CD4-positive, alpha-beta T cell treated with Interleukin-21 for 1 hour (primary cell): Measurements from ENCODE around the gene JARID2.

Experiments used
- DNase-seq: peaks from one replicate; pipeline ENCODE4 v3.0.0-alpha.2; 2020

Gene JARID2

DNA sequence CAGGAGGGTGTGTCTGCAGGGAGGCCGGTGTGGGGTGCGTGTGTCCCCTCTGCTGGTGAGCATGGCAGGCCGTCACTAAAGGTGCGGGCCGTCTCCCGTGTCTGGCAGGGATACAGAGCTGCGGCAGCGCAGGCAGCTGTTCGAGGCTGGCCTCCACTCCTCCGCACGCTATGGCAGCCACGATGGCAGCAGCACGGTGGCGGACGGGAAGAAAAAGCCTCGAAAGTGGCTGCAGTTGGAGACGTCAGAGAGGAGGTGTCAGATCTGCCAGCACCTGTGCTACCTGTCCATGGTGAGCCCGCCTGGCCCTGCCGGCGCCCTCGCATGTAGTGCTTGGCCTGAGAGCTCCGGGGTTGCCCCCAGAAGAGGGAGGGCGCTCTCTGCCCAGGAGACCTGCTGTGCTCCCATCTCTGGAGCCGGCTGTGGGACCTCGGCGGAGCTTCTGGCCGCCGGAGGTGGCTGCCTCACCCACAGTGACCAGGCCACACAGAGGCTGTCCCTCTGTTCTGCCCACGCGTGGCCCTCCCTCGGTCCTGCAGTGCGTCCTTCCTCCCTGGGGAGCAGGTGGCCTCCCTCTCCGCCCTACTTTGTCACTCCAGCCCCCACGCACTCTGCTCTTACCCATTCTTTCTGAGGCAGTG, 267.4 kb downstream of the JARID2 start:
- DNase-seq = no peak

DNA sequence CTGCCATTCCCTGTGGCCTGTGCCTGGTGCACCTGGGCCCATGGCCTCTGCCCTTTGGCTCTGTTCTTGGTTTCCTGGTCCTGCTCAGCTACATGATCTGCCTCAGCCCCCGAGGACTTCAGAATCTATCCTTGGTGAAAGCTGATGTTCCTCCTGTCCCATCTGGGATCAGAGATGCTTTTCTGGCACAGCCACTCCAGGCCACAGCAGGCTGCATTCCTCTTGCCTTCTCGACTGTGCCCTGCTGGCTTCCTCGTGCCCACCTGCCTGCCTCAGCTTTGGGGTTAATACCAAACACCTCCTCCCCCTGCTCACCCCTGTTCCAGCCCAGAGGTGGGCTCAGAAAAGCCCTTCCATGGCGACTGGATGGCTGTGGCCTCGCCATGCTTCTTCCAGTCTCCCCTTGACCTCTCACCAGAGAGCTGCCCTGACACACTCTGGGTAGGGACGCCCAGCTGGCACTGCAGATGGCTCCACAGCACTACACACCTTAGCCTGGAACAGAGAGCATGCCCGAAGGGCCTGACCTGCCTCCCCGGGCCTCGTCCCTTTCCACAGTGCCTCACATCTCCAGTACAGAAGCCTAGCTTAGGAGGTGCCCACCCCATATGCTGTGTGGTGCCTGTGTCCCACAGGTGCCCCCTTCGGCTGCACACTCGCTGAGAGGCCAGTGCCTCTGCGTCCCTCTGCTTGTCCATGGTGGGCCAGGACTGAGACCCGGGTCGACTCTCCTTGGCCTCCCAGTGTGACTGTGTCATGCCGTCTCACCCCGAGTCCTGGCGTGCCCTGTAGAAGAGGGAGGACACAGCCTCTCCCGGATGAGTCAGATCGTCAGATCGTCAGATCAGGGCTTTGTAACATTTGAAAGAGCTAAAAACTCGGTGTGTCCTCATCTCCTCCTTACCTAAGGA, 268.2 kb downstream of the JARID2 start:
- no peak for DNase-seq

DNA sequence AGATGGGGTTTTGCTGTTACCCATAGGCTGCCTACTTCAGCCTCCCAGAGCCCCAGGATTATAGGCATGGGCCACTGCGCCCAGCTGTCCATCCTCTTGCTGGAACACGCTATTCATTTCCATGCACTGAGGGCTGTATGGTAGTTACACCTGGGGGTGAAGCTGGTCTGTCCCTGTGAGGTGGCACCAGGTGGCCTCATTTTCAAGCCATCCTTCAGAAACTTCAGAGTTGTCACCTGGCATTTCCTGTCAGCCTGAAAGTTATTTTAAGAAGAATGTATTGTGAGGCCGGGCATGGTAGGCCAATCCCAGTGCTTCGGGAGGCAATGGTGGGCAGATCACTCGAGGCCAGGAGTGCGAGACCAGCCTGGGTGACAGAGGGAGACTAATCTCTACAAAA, 269.4 kb downstream of the JARID2 start:
- no peak for DNase-seq

DNA sequence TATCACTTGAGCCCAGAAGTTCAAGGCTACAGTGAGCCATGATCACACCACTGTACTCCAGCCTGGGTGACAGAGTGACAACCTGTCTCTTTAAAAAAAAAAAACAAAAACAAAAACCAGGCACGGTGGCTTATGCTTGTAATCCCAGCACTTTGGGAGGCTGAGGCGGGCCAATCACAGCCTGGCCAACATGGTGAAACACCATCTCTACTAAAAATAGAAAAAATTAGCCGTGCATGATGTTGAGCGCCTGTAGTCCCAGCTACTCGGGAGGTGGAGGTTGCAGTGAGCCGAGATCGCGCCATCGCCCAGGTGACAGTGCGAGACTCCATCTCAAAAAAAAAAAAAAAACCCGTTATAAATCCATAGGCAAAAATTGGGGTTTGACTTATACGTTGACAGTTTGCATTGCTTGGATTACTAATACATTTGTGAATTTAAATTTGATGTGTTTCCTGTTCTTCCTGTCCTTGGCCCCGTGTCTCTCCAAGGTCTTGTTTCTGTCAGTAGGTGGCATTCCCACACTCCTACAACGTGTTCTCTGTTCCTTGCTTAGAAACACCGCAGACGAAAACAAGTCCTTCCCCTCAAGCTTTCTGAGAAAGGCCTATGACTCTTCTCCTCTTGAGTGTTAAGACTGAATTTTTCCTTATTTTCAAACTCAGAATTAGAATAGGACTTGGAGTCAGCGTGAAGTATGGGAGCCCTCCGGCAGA, 269.9 kb downstream of the JARID2 start:
- no peak for DNase-seq

DNA sequence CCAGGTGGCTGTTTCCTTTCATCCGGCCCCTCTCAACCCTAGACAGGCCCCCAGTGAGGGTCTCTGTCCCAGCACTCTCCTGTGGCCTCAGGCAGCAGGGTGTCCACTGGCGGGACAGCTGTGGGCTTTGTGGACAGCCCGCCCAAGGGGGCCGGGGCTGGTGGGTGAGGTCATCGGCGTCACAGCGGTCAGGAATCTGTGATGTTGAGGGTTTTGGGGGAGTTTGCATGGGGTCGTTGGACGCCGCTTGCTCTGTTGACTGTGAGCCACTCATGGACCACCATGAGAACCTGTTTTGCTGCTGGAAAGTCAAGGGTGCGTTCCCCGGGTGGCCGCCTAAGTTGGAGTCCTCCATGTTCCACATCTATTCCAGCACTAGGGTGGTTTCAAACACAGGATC, 270.5 kb downstream of the JARID2 start:
- DNase-seq = no peak

DNA sequence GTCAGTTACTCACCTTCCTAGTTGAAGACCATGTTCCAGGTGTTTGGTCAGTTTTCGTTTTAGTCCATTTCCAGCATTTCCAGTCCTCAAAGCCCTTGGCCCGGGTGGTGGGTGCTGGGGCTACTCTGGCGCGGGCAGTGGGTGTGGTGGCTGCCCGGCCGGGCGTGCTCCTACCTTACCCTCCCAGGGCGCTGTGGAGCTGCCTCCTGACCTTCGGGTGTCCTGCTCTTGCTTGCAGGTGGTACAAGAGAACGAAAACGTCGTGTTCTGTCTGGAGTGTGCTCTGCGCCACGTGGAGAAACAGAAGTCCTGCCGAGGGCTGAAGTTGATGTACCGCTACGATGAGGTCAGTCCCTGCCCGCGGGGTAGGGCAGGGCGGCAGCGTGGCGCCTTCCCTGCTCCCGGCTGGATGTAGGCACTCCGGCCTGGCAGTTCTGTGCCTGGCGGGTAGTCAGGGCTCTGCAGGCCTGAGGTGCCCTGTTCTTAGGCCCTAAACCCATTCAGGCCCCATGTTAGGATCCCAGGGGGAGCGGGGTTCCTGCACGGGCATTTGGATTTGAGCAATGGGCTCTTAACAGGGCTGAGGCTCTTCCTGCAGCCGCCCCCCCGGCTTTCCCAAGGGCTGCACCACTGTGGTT, 271.2 kb downstream of the JARID2 start:
- DNase-seq = no peak

DNA sequence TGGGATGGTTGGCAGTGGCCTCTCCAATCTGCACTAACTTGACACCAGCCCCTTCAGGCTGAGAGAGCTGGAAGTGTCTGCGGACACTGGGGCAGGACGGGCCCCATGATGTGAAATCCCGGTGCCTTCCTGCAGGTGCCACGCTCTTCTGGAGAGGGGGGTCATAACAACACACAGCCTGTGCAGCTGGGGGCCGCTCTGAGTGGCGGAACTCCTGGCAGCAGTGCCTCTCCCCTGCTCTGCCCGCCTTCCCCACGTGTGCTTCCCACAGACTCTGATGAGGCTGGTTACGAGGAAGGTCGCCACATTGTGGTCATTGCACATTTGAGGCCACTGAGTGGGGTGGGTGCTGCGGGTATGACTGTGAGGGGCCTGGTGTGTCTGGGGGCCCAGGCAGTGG, 271.7 kb downstream of the JARID2 start:
- no peak for DNase-seq

DNA sequence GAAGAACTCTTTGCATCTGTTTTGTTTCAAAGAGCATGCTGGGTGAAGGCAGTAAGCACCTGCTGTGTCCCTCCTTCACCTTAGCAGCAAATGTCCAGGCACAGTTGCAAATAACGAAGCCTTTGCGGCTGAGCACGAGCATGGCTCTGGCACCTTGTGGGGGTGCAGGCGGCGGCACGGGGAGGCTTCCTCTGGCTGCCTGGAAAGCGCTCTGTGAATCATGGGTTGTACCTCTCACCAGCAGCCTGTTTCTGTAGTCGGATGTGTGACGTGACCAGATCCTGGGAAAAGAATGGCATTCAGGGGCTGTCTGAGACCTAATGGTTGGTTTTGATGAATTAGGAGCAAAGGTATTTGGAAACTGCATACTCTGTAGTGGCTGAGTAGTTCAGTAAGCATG, 272.2 kb downstream of the JARID2 start:
- DNase-seq = no peak

DNA sequence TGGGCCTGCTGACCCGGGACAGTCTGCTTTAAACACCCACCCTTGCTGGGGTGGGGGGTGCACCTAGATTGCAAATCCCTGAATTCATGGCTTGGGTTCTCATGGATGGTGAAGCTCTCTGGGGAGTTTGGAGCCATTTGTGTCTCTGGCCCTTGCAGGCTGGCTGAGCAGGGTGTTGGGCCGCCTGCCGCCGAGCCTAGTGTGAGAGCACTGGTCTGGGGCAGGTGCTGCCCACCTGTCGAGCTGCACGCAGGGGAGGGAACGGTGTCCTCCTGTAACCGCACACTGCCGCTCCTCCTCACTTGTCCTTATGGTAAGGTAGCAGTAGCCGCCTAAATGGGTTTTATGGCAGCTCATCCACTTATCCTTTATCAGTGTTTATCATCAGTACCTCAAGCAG, 273.0 kb downstream of the JARID2 start:
- DNase-seq = no peak

DNA sequence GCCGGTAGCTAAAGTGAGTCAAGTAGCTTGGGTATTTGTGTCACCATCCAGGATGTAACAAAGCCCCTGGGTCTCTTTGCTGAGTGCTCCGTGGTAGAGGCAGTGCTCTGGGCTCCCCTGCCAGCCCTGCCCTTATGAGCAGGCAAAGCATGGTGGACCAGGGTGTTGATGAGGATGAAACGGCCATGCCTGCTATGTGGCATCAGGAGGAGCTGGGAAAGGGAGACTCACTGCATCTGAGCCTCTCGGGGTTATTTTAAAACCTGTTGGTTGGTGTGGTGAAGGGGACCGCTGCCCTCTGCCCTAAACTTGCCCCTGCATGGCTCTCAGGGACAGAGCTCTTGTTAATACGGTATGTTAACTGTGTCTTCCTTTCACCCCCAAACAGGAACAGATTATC, 273.8 kb downstream of the JARID2 start:
- no peak for DNase-seq

DNA sequence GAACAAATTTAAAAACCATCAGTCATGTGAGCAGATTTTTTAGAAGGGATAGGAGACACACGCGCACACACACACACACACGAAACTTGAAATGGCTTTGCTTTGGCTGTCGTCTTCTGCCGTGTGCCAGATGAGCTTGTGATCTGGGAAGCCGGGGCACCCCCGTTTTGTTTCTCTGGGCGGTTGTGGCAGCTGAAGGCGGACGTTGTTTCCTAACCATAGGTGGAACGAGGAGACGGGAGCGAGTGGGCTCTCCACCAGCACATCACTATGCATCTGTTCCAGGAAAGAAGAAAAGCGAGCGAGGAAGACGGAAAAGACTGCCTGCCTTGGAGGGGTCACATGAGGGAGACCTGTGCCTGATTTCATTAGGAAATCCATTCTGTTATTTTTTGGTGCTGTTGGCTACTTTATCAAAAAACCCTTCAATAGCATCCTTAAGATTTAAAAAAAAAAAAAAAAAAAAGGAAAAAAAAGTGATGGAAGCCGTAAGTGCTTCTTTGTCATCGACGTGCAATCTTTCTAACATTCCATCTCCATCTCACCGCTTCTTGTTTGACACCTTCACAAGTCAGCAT, 274.8 kb downstream of the JARID2 start:
- DNase-seq = no peak

DNA sequence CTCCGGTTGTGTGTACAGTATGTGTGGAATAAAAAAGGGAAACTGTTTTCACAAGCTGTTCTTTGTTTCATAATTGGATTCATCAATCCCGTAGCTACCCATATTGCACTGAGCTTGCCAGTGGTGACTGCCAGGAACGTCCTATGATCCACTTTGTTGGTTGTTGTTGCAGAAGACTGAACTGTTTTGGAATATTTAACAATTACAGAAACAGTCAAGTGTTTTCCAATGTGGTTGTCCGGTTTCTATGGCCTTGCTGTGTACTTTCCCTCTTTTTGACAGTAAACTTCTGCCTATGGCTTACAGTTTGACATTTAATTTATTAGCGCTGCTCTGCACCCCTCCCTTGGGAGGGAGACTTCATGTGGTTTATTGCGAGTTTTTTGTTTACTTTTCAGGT, 275.7 kb downstream of the JARID2 start:
- no peak for DNase-seq

DNA sequence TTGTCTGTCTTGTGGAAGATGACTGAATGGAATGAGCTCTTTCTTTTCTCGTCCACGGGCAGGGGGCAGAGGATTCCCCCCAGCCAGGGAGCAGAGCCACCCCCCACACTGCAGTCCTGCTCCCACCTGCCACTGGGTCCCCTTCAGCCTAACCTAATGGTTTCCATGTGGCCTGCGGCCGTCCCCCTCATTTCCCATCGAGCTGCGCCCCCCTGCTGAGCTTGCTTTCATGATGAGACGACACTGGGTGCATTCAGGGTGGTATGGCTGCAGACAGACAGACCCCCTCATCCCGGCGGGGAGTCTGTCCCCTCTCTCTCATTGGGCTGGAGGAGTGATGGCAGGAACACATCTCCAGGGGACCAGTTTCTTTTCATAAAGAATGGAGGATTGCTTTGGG, 276.2 kb downstream of the JARID2 start:
- DNase-seq = no peak

DNA sequence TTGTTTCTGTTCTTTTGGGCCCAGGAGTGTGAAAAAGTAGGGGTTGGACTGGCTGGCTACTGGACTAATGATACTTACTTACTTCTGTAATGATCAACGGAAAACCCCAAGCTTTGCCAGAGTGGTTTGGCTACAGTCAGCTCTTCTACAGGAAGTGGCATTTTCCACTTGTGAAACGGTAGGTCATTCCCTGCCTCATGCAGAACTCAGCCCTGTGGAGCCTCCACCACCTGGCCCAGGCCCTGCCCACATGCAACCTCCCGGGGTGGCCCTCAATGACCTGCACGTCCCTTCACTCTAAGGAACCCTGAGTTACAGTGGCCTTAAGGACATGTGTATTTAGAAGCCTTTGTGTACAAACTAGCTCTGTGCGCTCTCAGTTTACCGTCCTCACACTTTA, 276.6 kb downstream of the JARID2 start:
- DNase-seq = no peak

DNA sequence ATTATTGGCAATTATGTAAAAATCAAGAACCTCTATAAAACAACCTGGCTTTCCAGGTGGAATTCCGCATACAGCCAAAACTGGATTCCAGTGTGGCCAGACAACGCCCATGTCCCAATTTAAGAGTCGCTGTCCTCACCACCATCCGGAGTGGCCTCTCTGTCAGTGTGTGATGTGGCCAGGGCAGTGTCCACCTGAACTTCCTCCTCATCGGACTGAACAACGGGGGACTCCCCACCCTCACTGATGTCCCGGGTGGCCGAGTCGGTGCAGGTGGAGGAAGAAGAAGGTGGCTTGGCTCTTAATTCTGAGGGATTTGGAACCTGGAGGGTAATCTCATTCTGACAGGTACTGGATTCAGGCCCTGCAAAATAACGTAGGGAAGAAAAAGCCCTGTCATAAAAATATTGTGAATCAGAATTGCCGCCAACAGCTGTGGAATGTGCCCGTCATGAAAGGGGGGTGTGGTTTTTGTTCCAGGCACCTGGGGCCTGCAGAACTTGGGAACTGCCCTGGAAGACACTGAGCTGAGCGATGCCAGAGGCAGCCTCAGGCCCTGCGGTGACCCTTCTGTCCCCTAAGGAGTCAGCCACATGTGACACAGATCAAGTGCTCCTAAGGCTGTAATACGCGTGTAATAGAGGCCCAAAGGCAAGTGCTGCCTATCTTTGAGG, 277.1 kb downstream of the JARID2 start:
- DNase-seq = no peak

DNA sequence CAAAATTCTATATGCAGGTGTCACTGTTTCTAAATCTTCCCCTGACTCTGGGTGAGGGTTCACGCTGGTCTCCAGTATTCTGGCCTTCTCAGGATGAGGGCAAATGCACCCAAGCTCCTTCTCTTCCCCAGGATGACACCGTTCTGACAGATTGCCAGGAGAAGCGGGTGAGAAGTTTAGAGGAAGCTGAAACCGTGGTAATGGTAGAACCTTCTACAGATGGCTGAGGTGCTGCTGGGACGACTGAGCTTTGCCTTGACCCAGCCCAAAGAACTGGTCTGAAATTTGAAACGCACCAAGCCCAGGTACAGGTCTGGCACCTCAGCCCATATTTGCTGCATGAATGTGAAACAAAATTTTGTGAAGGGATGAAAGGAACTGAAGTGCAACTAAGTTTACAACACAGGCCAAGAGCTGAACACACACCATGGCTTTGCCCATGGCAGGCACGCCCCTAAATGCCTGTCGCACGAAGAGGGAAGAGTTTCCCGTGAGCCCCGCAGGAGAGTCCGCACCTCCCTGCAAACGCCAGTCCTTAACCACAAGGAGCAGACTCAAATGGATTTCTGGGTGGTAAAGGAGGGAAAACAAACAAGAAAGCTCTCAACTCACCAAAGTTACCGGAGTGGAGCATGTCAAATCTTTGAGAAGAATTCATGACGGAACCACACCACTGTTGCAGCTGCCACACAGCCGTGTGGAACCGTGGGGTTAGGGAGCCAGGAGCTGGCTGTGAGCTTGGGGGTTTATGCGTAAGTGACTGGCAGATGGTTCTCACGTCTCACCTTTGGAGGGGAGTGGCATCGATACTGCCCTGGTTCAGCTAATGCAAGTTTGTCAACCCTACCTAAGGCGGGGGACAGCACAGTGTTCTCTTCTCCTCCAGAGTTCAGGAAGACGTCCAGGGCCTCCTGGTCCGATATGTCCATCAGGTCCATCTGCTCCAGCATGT, 278.1 kb downstream of the JARID2 start:
- no peak for DNase-seq

DNA sequence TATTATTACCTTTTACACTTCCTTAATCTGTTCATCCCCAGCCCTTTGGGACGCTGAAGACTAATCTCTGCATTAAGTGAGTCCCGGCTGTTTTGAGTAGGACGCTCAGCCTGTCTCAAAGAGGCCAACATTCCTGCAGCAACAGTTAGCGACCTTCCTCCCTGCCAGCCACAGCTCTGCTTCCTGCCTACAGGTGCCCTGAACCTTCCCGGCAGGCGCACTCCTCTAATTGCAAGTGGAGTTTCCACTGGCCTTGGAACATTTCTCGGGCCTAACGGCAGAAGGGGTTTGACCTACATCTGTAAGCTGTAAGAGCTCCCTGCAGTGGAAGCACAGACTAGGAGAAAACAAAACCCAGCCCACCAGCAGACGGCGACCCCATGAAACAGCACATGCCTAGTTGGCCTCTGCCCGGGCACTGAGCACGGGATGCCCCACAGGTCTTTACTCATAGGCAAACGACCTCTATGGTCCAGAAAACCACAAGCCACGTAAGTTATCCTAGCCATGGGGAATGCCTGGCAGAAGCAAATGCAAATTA, 279.1 kb downstream of the JARID2 start:
- DNase-seq = no peak

DNA sequence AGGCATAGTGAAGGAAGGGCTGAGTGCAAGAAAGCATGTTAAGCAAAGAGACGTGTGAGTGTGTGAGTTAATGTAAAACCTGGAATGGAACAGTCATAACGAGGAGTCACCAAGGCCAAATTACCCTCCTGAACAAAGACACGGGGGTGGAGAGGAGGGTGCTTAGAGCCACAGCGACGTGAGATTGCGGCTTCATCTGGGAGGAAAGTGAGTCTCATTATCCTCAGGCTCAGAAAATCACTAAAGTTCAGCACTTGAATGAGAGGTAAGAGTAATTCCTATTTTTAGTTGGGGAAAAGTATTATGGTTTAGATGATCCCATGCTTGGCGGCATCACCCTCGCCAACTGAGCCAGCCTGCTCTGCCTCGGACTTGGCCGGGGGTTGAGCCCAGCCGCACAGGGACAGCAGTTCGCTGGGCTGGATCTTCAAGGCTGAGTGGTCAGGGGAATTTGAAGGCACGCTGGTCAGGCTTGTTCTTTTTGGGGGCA, 280.4 kb downstream of the JARID2 start:
- no peak for DNase-seq

DNA sequence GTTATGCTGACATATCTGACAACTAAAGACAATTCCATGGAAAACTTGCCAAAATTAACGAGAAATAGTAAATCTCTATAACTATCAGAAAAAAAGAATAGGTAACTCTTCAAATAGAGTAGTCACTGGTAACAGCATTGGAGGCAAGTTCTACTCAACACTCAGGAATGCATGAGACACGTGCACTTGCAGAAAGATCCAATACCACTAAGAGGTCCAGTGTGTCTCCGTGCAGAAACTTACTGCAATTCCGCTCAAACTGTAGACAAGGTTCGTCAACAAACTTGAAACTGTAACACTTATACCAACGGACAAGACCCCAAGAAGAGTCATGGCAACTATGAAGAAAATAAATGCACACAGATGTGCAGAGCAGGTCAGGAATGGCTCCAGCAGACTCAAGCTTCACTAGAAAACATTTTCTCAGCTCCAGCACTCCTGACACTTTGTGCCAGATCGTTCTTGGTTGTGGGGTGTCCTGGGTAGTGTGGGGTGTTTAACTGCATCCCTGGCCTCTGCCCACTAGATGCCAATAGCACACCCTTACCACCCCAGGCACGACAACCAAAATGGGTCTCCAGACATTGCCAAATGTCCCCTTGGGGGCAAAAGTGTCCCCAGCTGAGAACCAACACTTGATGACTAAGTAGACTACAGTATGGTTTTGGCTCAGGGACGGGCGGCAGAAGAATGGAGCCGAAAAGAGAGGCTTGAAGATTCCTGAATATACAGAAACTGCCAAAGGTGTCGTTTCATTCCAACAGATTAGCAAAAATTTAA, 282.2 kb downstream of the JARID2 start:
- DNase-seq = no peak

DNA sequence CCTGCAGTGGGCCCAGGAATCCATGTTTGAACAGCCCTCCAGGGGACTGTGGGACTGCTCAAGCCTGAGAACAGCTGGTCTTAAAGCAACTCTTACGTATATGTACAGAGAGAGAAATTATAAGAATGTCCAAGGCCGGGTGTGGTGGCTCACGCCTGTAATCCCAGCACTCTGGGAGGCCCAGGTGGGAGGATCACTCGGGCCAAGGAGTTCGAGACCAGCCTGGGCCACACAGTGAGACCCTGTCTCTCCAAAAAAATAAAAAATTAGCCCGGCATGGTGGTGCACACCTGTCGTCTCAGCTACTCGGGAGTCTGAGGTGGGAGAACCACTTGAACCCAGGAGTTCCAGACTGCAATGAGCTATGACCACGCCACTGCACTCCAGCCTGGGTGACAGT, 283.0 kb downstream of the JARID2 start:
- DNase-seq = no peak
